ENCODE results near the gene PHF2. TPM values are rescaled to one million over a fixed set of nuclear protein-coding genes. Genes with fewer than 3 reads are reported as not detected.

The PHF2 gene
- total RNA-seq, 1 donor from 2014 or later, result 22.9 TPM

DNA sequence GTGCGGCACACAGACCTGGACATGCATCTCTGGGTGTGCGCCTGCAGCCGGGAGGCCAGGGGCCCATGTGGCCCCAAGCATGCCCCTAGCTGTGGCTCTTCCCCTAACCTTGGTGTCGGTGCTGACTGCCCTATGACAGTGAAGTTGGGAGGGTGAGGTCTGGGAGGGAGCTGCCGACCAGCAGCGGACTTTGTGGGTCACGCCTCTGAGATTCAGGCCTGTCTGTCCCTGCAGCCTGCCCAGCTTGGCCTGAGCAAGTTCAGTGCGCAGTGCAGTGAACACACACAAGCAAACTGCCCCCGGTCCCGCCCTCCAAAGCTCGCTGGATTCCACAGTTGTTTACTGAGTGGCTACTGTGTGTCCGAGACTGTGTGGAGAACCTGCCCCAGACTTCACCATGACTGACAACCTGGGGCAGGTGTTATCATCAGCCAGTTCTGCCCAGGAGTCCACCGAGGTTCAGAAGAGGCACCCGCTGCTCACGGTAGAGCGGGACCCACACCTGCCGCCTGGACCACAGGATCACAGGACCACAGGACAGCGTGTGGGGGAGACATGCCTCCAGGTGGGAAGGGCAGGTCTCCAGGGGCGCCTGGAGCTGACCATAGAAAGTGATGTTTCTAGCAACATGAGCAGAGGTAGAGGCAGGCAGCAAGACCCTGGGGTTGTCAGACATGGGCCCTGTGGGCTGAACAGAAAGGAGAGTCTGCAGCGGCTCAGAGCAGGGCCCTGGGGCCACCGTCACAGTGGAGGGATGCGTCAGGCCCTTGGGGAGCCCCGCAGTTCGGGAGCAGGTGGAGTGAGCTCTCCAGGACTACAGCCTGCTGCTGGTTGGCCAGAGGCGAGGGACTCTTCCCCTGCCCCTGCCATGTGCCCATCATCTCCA is 105.1 kb downstream of the PHF2 start:
- TF ChIP-seq, protein P1, sequence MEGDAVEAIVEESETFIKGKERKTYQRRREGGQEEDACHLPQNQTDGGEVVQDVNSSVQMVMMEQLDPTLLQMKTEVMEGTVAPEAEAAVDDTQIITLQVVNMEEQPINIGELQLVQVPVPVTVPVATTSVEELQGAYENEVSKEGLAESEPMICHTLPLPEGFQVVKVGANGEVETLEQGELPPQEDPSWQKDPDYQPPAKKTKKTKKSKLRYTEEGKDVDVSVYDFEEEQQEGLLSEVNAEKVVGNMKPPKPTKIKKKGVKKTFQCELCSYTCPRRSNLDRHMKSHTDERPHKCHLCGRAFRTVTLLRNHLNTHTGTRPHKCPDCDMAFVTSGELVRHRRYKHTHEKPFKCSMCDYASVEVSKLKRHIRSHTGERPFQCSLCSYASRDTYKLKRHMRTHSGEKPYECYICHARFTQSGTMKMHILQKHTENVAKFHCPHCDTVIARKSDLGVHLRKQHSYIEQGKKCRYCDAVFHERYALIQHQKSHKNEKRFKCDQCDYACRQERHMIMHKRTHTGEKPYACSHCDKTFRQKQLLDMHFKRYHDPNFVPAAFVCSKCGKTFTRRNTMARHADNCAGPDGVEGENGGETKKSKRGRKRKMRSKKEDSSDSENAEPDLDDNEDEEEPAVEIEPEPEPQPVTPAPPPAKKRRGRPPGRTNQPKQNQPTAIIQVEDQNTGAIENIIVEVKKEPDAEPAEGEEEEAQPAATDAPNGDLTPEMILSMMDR (IDR thresholded peaks at IDR 0.05; ENCODE audit: partially characterized antibody, unreplicated experiment), result no peak
- H3K9me3 Mint-ChIP-seq (ENCODE audit: unreplicated experiment), result peaks cover 3% of the 10 kb centered on the region
- H3K27ac Mint-ChIP-seq (ENCODE audit: unreplicated experiment), result no peak overlapping the region
- H3K27me3 Mint-ChIP-seq (ENCODE audit: unreplicated experiment), result peaks cover 2% of the 10 kb centered on the region
- no peak overlapping the region for H3K4me3 Mint-ChIP-seq (ENCODE audit: unreplicated experiment)
- DNase-seq, result no peak
- no peaks in the 10 kb centered on the region for H3K36me3 Mint-ChIP-seq (ENCODE audit: unreplicated experiment)
- H3K4me1 Mint-ChIP-seq (ENCODE audit: low read depth, unreplicated experiment), result peaks cover 2% of the 10 kb centered on the region

DNA sequence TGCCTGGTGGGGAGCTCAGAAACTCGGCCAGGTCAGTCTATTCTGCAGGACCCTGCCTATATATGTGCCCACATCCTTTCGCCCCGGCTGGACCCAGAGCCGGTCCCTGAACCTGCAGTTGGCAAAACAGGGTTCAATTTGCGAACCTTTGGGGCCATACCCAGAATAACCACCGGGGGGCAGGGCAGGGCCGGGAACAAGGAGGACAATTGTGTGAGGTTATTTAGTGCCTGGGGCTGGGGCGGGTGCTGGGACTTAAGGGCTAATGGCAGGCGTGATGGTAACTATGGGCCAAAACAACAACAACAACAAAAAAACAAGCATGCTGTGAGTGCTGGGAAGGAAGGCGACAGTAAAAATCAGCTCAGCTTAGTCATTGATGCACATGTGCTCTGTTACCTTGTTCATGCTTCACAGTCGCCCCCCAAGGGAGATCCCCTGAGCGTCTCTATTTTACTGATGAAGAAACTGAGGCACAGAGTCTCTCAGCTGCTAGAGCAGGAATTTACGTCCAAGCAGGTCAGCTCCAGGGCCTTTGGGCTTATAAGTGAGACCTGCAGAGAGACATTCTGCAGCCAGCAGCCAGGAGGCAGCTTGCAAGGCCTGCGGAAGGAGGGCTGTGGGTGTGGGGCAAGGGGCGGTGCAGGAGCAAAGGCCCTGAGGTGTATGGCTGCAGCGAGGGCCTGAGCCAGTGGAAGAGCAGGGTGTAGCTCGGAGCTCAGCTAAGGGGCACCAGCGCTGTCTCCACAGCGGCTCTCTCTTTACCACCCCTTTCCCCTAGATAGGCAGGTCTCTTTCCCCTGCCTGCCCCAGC is 106.0 kb downstream of the PHF2 start:
- H3K27ac Mint-ChIP-seq (ENCODE audit: unreplicated experiment), result no peak overlapping the region

DNA sequence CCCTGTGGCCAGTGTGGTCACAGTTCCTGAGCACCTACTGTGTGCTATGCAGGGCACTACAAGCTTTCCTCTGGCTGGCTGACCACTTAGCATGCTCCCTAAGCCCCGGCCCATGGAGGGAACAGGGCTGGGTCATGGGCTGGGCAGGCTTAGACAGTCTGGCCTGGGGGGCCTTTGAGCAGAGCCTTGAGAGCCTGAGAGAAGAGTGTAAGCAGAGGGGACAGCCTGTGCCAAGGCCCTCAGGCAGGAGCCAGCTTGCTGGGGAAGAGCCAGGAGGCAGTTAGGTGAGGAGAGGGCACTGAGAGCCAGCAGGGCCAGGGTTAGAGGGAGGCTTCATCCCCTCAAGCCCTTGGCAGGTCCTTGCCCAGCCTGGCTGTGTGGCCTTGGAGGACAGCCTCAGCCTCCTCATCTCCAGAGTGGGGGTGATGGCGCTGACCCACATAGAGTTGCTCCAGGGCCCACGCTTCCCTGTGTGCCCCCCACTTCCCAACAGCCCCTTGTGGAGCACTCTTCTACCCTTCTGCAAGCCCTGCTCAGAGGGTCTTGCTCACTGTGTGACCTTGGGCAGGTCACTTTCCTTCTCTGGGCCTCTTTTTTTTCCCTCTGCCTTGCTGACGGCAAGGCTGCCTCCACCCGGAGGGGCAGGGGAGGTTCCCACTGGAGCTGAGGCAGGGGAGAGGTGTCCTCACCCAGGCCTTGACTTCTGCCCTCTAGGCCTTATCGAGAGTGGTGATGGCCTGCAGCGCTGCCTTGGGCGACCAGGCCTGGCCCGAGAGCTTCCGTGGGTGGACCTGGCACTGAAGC is 107.1 kb downstream of the PHF2 start:
- Mint-ChIP-seq H3K4me1 (ENCODE audit: low read depth, unreplicated experiment) (peaks cover 2% of the 10 kb centered on the region), H3K36me3 (ENCODE audit: unreplicated experiment) (no peaks in the 10 kb centered on the region), H3K9me3 (ENCODE audit: unreplicated experiment) (peaks cover 4% of the 10 kb centered on the region), H3K27me3 (ENCODE audit: unreplicated experiment) (peaks cover 2% of the 10 kb centered on the region), H3K27ac (ENCODE audit: unreplicated experiment) (no peak overlapping the region), H3K4me3 (ENCODE audit: unreplicated experiment) (no peak overlapping the region)
- DNase-seq, result no peak
- TF ChIP-seq, protein P1 (IDR thresholded peaks at IDR 0.05; ENCODE audit: partially characterized antibody, unreplicated experiment), result no peak

More for the DNA sequence above, 106.0 kb downstream of the PHF2 start:
- TF ChIP-seq, protein P1 (IDR thresholded peaks at IDR 0.05; ENCODE audit: partially characterized antibody, unreplicated experiment), result peak; percentile 90
- peaks cover 2% of the 10 kb centered on the region for H3K4me1 Mint-ChIP-seq (ENCODE audit: low read depth, unreplicated experiment)
- H3K27me3 Mint-ChIP-seq (ENCODE audit: unreplicated experiment), result peaks cover 2% of the 10 kb centered on the region
- H3K4me3 Mint-ChIP-seq (ENCODE audit: unreplicated experiment), result no peak overlapping the region
- DNase-seq, result peak; percentile 88
- H3K36me3 Mint-ChIP-seq (ENCODE audit: unreplicated experiment), result no peaks in the 10 kb centered on the region
- peaks cover 5% of the 10 kb centered on the region for H3K9me3 Mint-ChIP-seq (ENCODE audit: unreplicated experiment)

DNA sequence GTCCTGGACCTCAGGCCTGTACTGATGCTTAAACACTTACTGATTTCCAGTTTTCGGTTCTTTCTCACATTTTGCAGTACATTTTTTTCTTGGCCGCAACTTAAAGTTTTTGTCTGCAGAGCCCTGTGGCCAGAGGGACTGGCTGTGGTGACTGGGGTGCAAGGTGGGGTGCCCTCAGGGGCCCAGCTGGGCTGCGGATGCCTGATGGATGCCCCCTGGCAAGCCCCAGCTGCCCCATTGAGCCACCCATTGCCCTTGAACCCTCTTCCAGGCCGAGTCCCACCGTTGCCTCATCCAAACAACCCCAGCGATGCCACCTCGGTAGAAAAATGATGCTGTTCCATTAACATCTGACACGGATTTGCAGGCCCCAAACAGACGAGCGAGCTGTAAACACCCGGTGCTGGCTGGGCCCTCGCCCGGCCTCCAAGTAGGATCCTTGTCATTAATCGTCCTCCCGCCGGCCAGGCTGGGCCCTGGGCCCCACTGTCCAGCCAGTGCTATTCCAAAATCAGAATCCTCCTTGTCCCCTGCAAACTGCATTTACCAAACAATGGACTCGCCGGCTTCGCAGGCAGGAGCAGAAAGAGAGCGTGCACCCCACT is 107.9 kb downstream of the PHF2 start:
- H3K4me1 Mint-ChIP-seq (ENCODE audit: low read depth, unreplicated experiment), result peaks cover 2% of the 10 kb centered on the region
- H3K9me3 Mint-ChIP-seq (ENCODE audit: unreplicated experiment), result peaks cover 4% of the 10 kb centered on the region
- TF ChIP-seq, protein P1 (IDR thresholded peaks at IDR 0.05; ENCODE audit: partially characterized antibody, unreplicated experiment), result no peak
- H3K27ac Mint-ChIP-seq (ENCODE audit: unreplicated experiment), result no peak overlapping the region
- no peaks in the 10 kb centered on the region for H3K36me3 Mint-ChIP-seq (ENCODE audit: unreplicated experiment)
- peaks cover 2% of the 10 kb centered on the region for H3K27me3 Mint-ChIP-seq (ENCODE audit: unreplicated experiment)
- DNase-seq, result no peak
- no peak overlapping the region for H3K4me3 Mint-ChIP-seq (ENCODE audit: unreplicated experiment)
